ENCODE measurements around the gene TAAR9.
"Not testable (repeated sequence)": the region's sequence is repeated elsewhere in the genome, so short reads cannot be mapped to it uniquely, and the experiment has no call there.

The TAAR9 gene

GRCh38 chr6:132520953-132521352 is 17.1 kb upstream of the TAAR9 start:
- no peak for DNase-seq

- no peak for DNase-seq
These were observed 13.4 kb upstream of the TAAR9 start for GRCh38 chr6:132524646-132525045.

GRCh38 chr6:132525866-132526265 is 12.2 kb upstream of the TAAR9 start:
- DNase-seq, result no peak

GRCh38 chr6:132526461-132526860 is 11.6 kb upstream of the TAAR9 start:
- no peak for DNase-seq

DNA sequence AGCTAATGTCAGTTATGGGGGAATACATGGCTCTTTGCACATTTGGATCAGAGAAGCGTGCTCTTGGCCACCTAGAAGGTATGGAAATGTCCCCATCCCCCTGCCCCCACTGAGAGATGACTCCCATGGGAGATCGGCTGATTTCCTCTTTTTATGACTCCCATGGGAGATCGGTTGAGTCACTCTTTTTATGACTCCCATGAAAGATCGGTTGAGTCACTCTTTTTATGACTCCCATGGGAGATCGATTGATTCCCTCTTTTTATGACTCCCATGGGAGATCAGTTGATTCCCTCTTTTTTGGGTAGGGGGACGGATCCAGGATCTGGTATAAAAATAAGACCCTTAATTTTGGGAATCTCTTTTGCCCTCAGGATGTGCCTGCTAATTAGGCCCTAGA is 10.3 kb upstream of the TAAR9 start:
- no peak for DNase-seq

GRCh38 chr6:132530293-132530974 is 7.6 kb upstream of the TAAR9 start:
- DNase-seq, result peak; percentile 90

DNA sequence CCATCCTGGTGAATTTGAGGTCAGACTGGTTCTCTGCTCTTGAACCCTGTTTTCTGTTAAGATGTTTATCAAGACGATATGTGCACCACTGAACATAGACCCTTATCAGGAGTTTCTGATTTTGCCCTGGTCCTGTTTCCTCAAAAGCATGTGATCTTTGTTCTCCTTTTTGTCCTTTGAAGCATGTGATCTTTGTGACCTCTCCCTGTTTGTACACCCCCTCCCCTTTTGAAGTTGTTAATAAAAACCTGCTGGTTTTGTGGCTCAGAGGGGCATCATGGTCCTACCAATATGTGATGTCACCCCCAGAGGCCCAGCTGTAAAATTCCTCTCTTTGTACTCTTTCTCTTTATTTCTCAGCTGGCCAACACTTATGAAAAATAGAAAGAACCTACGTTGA is 3.5 kb upstream of the TAAR9 start:
- DNase-seq, result not testable (repeated sequence)

- DNase-seq, result no peak
These were observed 932 bp upstream of the TAAR9 start for GRCh38 chr6:132537145-132537544.

DNA sequence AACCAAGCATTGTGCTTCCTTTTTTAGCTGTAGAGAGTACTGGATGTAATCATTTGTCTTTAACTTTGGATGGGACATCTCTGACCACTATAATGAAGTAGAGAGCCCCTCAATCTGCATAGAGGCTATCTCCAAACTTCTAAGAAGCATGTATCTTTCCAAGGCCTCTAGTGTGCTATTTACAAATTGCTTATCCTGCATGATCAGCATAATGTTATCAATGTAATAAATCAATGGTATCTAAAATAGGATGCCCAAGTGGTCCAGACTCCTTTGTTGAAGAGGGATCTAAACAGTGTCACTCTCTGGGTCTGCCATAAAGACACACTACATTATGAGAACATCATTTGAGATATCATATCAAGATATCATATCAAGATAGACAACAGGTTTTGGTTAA is 6.7 kb downstream of the TAAR9 start:
- DNase-seq, result no peak

DNA sequence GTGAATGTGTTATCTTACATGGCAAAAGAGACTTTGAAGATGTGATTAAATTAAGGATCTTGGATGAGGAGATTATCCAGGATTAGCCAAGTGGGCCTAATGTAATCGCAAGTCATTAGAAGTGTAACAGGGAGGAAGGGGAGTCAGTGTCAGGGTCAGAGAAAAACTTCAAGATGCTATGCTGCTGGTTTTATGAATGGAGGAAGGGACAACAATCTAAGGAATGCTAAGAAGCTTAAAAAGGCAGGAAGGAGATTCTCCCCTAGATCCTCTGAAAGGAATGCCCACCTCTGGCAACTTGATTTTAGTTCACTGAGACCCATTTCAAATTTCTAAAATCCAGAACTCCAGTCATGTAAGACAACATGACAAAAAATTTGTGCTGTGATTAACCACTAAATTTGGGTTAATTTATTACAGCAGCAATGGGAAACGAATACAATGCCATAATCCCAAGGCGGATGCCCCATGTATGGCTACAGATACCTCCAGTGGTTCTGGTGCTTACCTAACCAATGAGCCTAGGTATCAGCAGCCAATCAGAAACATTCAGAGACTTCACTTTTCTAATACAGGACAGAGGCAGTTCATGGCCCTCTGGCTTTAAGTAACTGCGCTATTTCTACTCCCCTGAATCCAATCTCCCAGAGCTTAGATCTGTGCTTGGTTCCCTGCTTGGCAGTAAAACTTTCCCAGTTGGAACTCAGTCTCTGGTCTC is 10.8 kb downstream of the TAAR9 start:
- no peak for DNase-seq

DNA sequence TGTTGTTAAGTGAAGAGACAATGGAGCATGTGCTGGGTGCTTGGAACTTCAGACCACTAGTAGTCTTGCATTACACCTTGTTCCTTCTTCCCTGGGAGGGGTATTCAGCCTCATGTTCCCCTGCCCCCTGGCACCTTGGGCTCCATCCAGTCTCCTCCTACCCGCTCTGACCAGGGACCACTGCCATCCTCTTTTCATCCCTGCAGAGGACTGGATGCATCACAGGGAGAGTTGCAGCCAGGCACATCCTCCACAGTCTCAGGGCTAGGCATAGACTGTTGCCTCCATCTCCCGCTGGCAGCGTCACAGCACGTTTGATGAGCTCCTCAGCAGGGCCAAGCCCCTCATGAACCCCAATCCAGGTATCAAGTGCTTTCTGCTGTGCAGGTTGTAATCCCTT is 13.1 kb downstream of the TAAR9 start:
- DNase-seq, result no peak

GRCh38 chr6:132552372-132552771 is 14.3 kb downstream of the TAAR9 start, which contains the start of gene TAAR8:
TSS of gene TAAR8 (plus strand) at chr6:132552672. CDS start at chr6:132552693, 21 bp downstream.
- DNase-seq, result no peak

- not testable (repeated sequence) for DNase-seq
These were observed 22.0 kb downstream of the TAAR9 start for GRCh38 chr6:132560087-132560486.

- no peak for DNase-seq
These were observed 28.3 kb downstream of the TAAR9 start for GRCh38 chr6:132566404-132566803.

DNA sequence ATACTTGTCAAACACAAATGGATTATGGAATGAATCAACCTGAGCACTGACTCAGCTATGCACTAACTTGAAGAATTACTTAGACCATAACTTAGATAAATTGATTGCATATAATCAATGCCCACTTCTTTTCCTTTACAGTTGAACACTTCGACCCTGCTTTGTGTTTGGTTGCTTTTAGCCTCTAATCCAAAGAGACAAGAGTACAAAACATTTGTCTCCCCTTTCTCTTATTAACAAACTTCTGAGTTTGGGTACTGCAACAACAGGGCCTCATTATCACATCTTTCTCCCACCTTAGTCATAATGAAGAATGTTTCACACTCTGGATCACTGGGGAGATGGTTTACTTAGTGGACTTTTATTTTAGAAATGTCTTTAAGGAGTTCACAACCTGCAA is 29.5 kb downstream of the TAAR9 start:
- DNase-seq, result no peak

DNA sequence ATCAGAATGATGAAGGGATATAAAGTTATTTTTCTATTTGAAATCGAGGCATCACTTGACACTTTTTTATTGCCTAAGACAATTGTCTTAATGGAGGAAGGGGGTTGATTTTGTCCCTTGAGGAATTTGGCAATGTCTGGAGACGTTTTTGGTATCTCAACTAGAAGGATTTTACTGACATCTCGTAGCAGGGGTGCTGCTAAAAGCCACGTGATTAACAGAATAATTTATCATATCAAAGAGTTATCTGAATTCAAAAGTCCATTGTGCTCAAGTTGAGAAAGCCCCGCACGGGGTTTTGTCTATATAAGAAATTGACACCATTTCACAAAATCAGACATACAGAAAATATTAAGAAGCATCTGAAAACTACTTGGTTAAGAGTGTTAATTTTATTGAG is 30.5 kb downstream of the TAAR9 start:
- no peak for DNase-seq

DNA sequence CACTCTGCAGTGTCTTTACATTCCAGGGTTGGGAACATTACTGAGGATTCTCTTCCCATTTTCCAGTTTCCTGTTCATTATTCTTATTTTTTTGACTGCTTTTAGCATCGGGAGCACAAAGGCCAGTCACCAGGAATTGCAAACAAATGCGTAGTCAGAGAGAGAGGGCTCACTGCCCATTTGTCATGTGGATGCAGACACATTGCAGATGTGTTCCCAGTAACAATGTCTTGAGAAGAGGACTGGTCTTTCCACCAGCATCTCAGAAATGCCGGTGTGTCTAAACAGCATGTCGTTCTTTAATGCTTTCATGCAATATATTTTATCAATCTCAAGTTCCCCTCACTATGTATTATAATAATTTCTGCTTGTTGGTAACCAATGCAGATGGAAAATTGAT is 31.1 kb downstream of the TAAR9 start:
- DNase-seq, result no peak

DNA sequence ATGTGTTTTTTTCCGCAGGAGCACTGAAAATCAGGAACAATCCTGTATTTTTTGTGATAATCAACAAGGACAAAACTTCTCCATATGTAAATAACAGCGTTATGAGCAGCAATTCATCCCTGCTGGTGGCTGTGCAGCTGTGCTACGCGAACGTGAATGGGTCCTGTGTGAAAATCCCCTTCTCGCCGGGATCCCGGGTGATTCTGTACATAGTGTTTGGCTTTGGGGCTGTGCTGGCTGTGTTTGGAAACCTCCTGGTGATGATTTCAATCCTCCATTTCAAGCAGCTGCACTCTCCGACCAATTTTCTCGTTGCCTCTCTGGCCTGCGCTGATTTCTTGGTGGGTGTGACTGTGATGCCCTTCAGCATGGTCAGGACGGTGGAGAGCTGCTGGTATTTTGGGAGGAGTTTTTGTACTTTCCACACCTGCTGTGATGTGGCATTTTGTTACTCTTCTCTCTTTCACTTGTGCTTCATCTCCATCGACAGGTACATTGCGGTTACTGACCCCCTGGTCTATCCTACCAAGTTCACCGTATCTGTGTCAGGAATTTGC is 32.2 kb downstream of the TAAR9 start, which contains the start of gene TAAR6:
Gene TAAR6, plus strand, starts transcription at position 102 of the 557 bp plus-strand sequence. Its CDS starts 0 bp downstream, at position 102.
- DNase-seq, result no peak

- no peak for DNase-seq
These were observed 33.7 kb downstream of the TAAR9 start for GRCh38 chr6:132571774-132572173.

GRCh38 chr6:132584698-132585097 is 46.6 kb downstream of the TAAR9 start:
- no peak for DNase-seq

DNA sequence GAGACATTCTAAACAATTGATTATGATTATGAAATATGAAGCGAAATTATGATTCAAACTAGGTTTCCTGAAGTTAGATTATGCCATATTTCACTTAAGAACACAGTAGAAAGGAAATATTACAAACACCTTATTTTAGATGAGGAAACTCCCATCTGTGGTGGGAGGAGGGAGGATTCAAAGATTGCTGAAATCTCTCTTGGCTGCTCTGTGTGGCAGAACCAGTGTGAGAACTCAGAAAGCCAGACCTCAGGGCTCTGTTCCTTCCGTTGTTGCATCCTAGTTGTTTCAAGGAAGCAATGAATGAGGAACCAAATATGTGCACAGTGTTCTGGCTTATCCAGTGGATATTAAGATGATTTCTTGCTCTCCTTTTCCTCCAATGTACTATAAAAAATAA is 49.3 kb downstream of the TAAR9 start:
- no peak for DNase-seq
